DMS53 (cell line): ENCODE data around the gene DHRS7B.

ENCODE experiments used
- DNase-seq: peaks from one replicate; lab custom pipeline; 2025; lab: John Stamatoyannopoulos, UW

The DHRS7B gene

DNA sequence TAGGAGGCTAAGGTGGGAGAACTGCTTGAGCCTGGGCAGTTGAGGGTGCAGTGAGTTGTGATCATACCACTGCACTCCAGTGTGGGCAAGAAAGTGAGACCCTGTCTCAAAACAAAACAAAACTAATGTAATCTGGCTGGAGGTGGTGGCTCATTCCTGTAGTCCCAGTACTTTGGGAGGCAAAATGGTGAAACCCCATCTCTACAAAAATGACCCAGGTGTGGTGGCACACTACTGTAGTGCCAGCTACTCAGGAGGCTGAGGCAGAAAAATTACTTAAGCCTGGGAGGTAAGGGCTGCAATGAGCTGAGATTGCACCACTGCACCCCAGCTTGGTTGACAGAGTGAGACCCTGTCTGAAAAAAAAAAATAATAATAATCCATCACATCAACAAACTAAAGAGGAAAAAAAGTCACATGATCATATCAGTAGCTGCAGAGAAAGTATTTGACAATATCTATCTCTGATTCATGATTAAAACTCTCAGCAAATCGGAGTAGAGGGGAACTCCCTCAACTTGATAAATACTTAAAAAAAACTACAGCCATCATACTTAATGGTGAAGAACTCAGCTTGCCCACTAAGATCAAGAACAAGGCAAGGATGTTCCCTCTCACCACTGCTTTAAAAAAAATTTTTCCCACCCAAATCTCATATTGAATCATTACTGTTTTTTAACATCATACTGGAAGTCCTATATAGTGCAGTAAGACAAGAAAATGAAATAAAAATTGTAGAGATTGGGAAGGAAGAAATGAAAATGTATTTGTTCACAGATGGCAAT lies 31.0 kb downstream of the DHRS7B start:
- DNase-seq, result no peak

DNA sequence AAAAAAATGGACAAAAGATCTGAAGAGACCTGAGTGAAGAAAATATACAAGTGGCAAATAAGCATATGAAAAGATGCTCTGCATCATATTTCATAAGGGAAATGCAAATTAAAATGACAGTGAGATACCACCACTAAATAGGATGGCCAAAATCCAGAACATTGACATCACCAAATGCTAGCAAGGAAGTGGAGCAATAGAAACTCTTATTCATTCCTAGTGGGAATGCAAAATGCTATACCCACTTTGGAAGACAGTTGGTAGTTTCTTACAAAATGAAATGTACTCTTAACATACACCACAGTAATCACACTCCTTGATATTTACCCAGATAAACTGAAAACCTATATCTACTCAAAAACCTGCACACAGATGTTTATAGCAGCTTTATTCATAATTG lies 33.6 kb downstream of the DHRS7B start:
- DNase-seq, result no peak

DNA sequence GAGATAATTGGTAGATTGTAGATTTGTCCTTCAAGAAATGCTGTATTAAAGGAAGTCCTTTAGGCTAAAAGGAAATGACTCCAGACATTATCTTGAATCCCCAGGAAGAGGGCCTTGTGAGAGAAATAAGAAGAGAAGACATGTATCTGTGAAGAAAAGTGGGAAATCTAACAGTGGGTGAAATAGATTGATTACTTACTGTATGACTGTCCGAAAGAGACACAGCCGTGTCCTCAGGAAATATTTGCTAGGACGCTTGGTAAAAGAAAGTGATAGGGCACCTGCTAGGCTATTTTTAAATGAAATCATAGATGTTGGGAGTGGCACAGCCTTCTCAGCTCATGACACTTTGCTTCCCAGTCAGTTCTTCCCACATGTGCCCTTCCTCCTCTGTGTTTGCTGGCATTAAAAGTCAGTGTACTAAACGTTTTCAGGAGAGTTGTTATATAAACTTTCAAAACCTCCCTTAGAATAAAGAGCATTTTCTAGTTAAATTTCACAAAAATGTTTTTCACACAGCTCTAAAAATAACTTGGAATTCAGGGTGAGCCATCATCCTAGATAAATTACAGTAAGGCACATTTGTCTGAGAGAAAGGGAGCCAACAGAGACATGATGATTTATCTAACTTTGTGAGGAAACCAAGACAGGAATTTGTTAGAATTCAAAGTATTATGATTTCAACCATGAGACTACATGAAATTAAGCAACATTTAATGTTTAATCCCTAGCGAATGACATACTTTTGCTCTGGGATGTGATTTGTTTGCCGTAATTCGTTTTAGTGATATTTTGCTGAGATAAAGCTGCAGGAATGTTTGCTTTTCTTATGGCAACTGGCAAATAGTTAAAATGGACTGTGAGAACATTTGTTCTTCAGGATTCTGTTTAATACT lies 35.0 kb downstream of the DHRS7B start:
- DNase-seq, result no peak

DNA sequence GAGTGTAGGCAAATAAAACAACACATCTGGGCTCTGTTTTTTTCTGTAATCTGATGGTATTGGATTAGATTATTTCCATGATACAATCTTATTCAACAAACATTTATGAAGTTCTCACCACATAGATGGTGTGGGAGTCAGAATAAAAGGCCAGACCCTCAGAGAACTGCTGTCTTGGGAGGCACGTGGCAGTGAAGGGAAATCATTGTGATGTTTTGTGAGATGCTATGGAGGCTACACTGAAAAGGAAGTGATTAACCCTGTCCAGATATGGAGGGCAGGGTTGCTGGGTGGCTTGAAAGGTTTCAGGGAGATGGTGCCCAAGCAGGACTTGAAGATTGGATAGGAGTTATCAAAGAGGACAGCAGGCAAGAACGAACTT lies 35.6 kb downstream of the DHRS7B start:
- no peak for DNase-seq

DNA sequence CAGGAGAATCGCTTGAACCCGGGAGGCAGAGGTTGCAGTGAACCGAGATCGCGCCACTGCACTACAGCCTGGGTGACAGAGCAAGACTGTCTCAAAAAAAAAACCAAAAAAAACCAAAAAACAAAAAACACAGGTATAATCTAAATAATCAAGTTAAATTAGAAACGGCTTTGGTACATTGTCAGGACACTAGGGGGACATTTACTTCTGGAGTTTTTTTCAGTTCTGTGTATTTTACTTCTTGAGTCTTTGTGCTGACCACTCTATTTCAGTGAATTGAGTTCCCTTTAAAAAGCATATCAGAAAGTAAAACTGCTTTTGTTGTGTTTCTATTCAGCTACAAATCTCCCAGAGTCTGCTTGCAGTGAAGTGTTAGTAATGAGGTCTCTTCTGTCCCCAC lies 36.3 kb downstream of the DHRS7B start:
- no peak for DNase-seq

DNA sequence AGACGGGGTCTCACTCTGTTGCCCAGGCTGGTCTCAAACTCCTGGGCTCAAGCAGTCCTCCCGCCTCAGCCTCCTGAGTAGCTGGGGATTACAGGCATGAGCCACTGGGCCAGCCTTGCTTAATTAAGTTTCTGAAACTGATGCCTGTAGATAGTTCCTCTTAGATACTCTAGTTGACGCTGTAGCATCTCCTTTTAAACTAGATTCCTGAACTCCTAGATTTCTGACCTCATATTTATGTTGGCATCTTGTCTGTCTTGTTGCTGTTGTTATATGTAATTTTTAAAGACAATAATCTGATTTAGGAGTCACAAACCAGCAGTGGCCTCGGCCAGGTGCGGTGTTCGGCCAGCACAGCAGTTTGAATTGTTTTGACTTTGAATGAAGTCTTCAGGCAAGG lies 37.5 kb downstream of the DHRS7B start:
- DNase-seq, result no peak

DNA sequence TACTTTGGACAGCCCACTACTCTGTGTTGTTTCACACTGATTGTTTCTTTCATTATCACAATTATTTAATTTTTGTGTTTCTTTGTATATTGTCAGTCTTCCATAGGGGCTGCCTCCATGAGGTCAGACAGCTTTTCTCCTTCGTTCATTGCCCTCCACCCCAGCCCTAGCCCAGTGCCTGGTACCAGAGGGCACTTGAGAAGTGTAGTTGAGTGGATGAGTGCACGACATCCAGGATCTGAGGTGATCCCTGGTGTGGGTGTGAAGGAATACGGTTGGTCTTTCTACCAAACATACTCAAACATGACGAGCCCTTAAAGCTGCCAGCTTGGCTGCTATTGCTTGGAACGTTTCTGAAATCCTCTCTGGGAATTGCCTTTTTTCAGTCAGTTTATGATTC lies 37.9 kb downstream of the DHRS7B start:
- no peak for DNase-seq

DNA sequence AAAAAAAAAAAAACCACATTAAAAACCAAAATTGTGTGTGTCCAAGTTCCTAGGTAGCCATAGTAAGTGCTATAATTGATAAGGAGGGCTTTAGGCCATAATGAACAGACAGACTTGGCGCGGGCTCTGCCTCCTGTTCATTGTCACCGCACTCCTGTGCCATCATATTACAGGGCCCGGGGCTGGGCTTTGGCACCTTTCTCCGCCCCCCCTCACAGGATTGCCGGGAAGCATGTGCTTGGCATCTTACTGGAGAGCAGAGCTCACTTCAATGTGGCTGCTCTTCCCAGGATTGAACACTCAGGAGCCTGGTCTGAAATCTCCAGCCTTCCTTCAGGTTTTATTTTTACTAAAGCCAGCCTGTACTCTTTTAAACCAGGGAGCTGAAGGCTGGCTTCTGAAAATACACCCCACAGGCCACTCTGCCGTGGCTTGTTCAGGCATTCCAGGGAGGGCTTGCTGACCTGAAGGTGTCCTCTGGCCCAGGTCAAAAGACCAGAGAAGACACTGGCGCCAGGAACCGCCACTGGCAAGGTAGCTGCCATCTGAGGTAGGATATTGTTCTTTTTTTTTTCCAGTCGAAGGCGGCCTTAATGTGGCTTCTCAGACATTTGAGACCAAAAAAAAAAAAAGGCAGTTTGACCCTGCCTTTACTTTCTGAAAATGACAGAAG lies 39.3 kb downstream of the DHRS7B start:
- no peak for DNase-seq

DNA sequence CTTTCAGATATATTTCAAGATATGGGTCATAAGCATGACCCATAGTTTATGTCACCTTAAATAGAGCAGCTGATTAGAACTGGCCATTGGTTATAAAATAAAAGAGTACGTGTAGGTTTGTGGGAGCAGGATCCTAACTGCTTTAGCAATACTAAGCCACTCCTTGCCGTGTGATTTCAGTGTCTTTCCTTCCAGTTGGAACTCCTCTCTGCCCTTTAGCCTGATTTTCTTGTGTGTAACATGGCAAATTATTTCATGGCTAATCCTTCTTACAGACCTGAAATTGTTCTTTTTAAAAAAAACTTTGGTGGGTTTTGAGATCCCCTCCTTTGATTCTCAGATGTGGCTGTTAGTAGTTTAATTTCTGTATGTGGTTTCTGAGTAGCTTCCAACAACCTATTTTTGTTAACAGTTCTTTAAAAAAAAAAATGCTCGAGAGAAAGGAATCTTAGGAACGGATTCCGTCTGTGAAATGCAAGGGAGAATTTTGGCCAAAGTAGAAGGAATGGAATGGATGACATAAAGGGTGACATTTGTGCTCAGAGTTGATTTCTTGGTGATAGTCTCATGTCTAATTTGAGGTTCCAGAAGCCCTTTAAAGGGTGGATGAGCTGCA lies 39.9 kb downstream of the DHRS7B start:
- no peak for DNase-seq

DNA sequence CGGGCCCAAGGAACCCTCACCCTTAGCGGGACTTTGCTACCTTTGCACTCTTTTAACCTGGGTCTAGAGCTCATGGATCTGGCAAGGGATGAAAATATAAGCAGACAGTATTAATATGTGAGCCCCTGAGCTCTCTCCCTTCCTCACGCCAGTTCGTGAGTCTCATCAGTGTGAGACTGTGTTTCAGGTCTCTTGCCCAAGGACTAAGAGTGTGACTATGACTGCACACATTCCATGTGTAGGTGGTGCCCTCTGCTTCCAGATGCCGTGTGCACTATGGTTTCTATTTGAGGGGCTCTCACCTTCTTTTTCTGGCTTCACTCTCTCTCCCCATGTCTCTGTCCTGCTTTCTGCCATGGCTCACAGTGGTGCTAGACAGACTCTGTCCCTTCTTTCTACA lies 40.5 kb downstream of the DHRS7B start:
- no peak for DNase-seq

DNA sequence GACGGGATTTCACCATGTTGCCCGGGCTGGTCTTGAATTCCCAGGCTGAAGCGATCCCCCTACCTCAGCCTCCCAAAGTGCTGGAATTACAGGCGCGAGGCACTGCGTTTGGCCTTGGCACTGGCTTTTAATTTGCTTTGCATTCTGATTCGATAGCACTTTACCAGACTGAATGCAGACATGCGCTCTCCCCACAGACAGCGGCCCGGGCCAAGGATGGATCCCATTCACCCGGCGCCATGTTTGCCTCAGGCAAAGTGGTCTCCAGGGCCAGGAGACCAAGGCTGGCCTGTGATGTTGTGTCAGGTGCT lies 41.7 kb downstream of the DHRS7B start:
- DNase-seq, result no peak

DNA sequence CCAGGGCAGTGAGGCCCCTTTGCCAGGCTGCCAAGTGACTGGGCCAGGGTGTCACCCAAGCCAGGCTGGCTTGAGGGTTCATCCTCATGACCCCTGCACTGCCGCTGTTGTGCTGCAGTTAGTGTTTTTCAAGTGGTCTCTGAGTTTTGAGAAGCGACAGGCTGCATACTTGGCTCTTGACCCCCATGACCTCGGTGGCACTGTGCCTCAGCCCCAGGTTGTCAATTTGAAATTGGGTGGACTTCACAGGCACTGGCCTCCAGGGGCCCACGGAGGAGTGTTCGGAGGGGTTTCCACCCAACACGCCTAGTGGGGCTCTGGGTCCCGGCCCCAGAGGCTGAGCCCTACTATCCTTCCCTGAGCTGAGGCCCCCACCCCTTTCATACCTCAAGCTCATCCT lies 42.7 kb downstream of the DHRS7B start:
- no peak for DNase-seq

DNA sequence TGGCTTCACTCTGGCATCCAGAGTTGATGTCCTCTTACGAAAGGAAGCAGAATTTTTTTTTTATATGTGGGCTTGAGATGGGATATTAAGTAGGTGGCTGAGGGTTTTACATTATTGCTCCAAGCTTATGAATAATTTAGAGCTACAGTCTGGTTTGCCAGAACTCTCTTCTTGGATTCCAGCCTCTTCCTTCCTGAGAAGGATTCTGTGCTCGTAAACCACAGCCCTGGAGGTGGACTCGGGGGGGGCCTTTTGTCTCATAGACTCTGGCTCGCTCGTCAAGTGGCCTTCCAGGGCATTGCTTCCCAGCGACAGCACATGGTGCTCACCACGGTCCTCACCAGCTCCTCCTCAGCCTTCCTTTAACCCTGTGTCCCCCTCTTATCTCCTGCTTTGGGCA lies 44.0 kb downstream of the DHRS7B start:
- DNase-seq, result no peak

DNA sequence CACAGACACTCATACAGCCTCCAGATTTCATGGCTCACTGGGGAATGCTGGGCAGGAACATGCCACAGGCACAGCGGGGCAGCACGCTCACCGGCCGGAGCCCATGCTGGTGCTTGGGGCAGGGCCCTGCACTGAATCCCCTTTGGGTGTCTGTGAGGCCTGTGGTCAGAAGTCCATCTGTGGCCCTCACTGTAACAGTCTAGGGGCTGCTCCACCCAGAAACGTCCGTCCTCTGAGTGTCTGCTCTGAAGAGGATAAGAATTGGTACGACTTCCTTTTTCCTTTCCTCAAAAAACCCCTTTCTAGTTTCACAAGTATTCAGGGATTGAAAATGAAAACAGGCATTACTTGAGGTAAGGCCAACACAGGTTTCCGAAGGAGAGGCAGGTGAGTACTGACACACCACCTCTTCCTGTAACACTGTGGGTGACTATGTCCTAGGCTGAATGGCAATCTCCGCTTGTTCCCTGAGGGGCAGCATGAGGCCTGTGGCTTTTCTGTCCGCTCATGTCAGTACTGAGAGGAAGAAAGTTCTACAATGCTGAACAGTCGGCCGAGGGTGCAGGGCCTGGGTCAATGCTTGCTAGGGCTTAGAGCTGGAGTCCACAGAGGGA lies 44.7 kb downstream of the DHRS7B start:
- DNase-seq, result no peak

DNA sequence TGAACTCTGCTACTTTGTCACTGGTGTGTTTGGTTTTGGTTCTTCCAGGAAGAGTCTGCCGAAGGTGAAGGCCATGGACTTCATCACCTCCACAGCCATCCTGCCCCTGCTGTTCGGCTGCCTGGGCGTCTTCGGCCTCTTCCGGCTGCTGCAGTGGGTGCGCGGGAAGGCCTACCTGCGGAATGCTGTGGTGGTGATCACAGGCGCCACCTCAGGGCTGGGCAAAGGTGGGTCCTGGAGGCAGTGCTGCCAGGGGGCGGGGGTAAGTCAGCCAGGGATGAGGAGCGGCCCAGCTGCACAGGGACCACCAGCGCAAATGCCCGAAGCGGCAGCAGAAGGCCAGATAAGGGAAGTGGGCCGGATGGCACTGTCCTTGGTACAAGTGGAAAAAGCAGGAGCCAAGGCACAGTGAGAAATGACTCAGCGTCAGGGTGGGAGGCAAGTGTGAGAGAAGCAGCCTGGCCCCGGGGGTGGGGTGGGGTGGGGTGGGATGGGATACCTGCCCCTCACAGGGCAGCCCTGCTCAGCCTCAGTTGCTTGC lies 45.3 kb downstream of the DHRS7B start:
- DNase-seq, result no peak

DNA sequence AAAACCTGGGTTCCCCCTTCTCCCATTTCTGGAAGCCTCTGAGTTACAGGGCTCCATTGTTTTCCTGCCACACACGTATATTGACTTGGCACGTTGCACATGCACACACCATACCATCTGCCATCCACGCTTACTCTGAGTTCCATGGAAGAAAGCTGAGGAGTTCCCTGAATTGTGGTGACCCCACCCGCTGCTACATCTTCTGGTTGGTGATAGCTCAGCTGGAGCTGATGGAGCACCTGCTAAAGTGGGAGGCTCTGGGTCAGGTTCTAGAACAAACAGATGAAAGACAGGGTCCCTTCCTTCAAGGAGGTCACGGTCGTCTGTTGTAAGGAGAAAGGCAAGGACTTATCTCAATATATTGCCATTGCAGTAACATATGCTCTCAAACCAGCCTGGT lies 46.1 kb downstream of the DHRS7B start:
- DNase-seq, result no peak

DNA sequence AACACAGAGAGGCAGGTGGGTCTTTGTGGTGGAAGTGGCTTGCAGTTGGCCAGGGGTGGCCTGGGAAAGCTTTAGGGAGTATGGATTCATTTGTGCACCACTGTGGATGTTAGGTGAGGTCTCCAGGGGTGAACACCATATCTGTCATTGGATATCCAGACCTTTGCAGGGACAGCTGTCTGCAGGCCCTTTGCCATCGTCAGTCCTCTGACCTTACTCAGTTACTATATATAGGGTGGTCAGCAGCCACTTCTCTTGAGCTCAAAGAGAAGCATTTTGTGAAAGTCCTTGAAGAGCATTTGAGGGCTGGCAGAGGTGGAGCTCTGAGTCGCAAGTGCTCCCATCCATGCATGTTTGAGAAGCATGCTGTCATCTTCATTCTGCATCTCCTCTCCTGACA lies 46.8 kb downstream of the DHRS7B start:
- no peak for DNase-seq

DNA sequence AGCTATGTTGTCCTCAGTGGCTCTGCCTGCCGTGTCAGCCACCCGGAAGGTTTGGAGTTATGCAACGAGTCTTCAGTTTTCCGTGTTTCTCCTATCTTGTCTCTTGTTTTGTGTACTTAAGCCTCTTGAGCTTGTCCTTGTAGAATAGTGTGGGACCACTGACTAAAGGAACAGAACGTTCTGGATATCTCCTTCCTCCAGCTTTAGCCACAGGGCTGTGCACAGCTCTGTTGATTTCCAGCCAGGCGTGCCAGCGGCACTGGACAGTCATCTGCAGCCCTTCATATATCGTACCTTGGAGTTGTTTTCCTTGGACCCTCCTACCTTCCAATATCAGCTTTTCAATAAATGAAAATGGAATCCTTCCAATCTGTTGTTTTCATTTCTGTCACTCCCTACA lies 47.4 kb downstream of the DHRS7B start:
- no peak for DNase-seq

DNA sequence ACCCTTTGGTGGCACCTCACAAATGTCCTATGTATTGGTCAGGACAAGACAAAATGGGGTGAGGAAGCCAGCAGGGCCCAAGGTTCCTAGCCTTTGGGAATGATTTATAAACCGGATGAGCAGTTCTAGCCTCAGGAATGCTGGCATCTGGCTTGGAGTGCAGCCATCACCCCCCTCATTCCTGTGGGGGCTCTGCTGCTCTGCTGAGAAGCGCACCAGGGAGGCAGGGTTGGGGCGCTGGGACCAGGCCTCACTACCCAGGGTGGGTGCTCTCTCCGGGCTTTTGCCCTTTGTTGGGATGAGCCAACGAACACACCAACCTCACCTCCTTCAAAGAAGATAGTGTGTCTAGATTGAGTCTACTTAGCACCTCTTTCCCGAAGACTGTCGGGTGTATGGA lies 47.9 kb downstream of the DHRS7B start:
- no peak for DNase-seq

DNA sequence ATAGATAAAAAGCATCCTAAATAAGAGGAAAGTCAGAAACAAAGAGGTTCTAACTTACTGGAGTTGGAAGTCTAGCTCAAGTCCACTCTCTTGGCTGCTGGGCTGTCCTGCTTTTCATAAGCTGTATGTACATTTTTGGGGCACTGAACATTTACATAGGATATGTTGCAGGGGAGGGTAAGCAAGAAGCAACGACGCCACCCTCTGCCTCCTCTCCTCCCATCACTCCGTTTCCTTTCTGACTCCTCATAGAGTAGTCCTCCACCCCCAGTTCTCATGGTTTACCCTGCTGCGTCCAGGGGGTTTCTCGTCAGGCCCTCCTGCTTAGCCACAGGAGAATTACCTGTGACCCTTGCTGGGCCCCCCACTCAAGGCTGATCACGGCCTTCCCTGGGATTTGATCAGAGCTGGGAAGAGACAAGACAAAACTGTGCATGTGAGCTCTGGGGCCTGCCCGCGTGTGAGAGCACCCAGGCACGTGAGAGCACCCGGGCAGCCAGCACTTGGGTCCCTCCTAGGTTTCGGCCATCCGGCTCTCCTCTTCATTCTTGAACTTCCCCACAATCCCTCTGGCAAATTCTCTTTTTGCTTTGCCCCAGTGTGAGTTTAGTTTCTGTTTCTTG lies 50.1 kb downstream of the DHRS7B start:
- no peak for DNase-seq

DNA sequence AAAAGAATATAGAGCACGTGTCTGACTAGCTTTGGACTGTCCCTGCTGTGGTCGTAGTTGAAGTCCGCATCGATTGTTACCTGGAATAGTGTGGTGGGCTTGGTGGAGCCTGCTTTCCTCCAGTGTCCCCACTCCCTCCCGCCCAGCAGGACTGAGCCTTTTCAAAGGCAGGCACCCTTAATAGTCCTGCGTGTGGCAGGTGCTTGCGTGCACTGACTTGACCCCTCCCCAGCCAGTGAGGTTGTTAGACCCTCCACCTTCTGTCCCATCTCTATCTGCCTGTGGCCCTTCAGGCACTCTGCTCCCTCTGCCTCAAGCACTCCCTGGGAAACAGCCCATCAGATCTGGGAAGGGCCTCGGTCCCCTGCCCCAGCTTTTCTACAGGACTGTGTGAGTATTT lies 50.6 kb downstream of the DHRS7B start:
- no peak for DNase-seq
